Transverse colon (tissue), 4 donors: ENCODE measurements around the gene NDUFB7. TPM values are rescaled to one million over a fixed set of nuclear protein-coding genes. Genes with fewer than 3 reads are reported as not detected.
"Not testable (repeated sequence)": the region's sequence is repeated elsewhere in the genome, so short reads cannot be mapped to it uniquely, and the experiment has no call there.

ENCODE experiments used
- DNase-seq: peaks from one replicate; pipeline ENCODE4 v3.0.0-alpha.2; 2019
- H3K27ac ChIP-seq, 4 donors: fragments of 200-600 bp; sonication (generic); 2 replicates each; pipeline ENCODE4 v1.5.1; 2016 to 2018; ENCODE audit warnings: inconsistent platforms in 4 of 4
- H3K27me3 ChIP-seq: fragments of 200-600 bp; sonication (generic); 2 replicates; pipeline ENCODE4 v1.5.1; 2017; ENCODE audit warnings: inconsistent platforms
- H3K36me3 ChIP-seq, 4 donors: fragments of 200-600 bp; sonication (generic); 2 replicates each; pipeline ENCODE4 v1.5.1; 2017 to 2019; ENCODE audit warnings: inconsistent platforms in 4 of 4
- H3K4me1 ChIP-seq, 4 donors: fragments of 200-600 bp; sonication (generic); 2 replicates each; pipeline ENCODE4 v1.5.1; 2017 to 2020; ENCODE audit warnings: inconsistent platforms in 4 of 4
- H3K4me3 ChIP-seq, 4 donors: fragments of 200-600 bp; sonication (generic); 1 replicate in 1 of 4; 2 replicates in 3 of 4; pipeline versions ENCODE4 v1.5.1 to v1.6.1; 2017 to 2019; ENCODE audit warnings: inconsistent platforms in 4 of 4
- H3K9me3 ChIP-seq, 2 donors: fragments of 200-600 bp; sonication (generic); 2 replicates each; pipeline ENCODE4 v1.5.1; 2017 to 2019; ENCODE audit warnings: inconsistent platforms in 2 of 2
- EP300 ChIP-seq: sonication (generic); formaldehyde crosslinking; IDR thresholded peaks from one replicate; pipeline ENCODE4 v1.6.1; 2017; ENCODE audit warnings: antibody characterized with exemption, low read depth
- POLR2A ChIP-seq: fragments of 450-650 bp; IDR thresholded peaks from one replicate; pipeline ENCODE4 v1.6.1; 2016; ENCODE audit warnings: antibody characterized with exemption, mild to moderate bottlenecking, moderate library complexity
- POLR2AphosphoS5 ChIP-seq, 3 donors: sonication (generic); formaldehyde crosslinking; IDR thresholded peaks; one replicate each; pipeline ENCODE4 v1.6.1; 2016; ENCODE audit warnings: antibody characterized with exemption in 3 of 3
- WGBS, 2 donors: methylation state at CpG; one replicate each; pipeline ENCODE4 v1.1.5; 2018; ENCODE audit warnings: low coverage in 1 of 2; 5-methylcytosine and 5-hydroxymethylcytosine counted together
- in situ Hi-C, 4 donors: fragments of 200-750 bp; cut with MboI; loops; one replicate each; pipeline versions ENCODE4 v1.15.0 to v1.15.1; 2017; ENCODE audit warnings: low sequenced_read_pairs in 3 of 4, low pct_ligation_motif_present in 1 of 4, low pct_unique_long_range_greater_than_20kb in 1 of 4
- intact Hi-C: fragments of 100-400 bp; cut with DNase I; formaldehyde crosslinking; loops from one replicate; pipeline ENCODE4 v1.15.1; 2023; ENCODE audit warnings: low total_unique reads
- total RNA-seq, 4 donors: library from RNA; depleted of rRNA; stranded (reverse); fragments of >200 nt; gene quantifications; one replicate each; pipeline ENCODE4 v1.1.0, GENCODE V29; 2016
- TF ChIP-seq, protein P1 (sequence below), 5 experiments: fragments of 200-600 bp in 3 of 5; fragments of 450-650 bp in 2 of 5; sonication (generic) in 3 of 5; IDR thresholded peaks; 1 replicate in 2 of 5; 2 replicates in 3 of 5; pipeline ENCODE4 v1.5.1; 2016 to 2017; ENCODE audit warnings: antibody characterized with exemption in 5 of 5, inconsistent platforms in 3 of 5, mild to moderate bottlenecking in 2 of 5, moderate library complexity in 1 of 5

The NDUFB7 gene
- total RNA-seq, 4 donors from 2014 or later, result 380 to 710 (median 454) TPM

DNA sequence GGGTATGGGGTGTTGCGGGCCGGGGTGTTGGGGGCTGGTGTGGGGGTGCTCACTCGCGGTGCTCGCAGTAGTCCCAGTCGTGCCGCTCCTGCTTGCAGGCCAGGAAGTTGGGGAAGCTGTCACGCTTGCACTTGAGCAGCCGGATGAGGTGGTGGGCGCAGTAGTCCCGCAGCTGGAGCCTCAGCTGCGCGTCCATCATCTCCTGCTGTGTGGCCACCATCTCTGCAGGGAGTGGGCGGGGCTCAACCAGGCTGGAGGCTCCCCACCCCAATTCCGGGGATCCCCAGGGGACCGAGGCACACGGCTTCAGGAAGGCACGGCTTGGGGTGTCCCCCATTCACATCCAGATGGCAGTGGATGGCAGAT is 5.2 kb downstream of the NDUFB7 start:
- H3K4me1 ChIP-seq, result peaks cover 12 to 31% (median 22%) of the 10 kb centered on the region in 4 donors
- 77% methylated on average over 8 of the region's 18 CpGs; no CpG with 5 or more reads in 1 of the 2 donors for WGBS, 2 donors
- peaks cover 0 to 15% (median 3%) of the 10 kb centered on the region in 4 donors for H3K36me3 ChIP-seq
- intact Hi-C loops (no loop called here), in situ Hi-C loops (loop anchor here in 1 of 4 donors (25.0 kb wide), 1 partner anchor 321 kb away; the partner anchor contains the start of gene OR7A17)
- H3K9me3 ChIP-seq, result no peaks in the 10 kb centered on the region
- H3K27ac ChIP-seq, result no peak overlapping the region
- no peak for DNase-seq
- no peaks in the 10 kb centered on the region for H3K27me3 ChIP-seq
- H3K4me3 ChIP-seq, result no peak overlapping the region
- TF ChIP-seq POLR2A (no peak), POLR2AphosphoS5 (IDR thresholded peaks at IDR 0.05) (no peak), EP300 (no peak)
- TF ChIP-seq, protein P1, sequence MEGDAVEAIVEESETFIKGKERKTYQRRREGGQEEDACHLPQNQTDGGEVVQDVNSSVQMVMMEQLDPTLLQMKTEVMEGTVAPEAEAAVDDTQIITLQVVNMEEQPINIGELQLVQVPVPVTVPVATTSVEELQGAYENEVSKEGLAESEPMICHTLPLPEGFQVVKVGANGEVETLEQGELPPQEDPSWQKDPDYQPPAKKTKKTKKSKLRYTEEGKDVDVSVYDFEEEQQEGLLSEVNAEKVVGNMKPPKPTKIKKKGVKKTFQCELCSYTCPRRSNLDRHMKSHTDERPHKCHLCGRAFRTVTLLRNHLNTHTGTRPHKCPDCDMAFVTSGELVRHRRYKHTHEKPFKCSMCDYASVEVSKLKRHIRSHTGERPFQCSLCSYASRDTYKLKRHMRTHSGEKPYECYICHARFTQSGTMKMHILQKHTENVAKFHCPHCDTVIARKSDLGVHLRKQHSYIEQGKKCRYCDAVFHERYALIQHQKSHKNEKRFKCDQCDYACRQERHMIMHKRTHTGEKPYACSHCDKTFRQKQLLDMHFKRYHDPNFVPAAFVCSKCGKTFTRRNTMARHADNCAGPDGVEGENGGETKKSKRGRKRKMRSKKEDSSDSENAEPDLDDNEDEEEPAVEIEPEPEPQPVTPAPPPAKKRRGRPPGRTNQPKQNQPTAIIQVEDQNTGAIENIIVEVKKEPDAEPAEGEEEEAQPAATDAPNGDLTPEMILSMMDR (IDR thresholded peaks at IDR 0.05), result no peak

DNA sequence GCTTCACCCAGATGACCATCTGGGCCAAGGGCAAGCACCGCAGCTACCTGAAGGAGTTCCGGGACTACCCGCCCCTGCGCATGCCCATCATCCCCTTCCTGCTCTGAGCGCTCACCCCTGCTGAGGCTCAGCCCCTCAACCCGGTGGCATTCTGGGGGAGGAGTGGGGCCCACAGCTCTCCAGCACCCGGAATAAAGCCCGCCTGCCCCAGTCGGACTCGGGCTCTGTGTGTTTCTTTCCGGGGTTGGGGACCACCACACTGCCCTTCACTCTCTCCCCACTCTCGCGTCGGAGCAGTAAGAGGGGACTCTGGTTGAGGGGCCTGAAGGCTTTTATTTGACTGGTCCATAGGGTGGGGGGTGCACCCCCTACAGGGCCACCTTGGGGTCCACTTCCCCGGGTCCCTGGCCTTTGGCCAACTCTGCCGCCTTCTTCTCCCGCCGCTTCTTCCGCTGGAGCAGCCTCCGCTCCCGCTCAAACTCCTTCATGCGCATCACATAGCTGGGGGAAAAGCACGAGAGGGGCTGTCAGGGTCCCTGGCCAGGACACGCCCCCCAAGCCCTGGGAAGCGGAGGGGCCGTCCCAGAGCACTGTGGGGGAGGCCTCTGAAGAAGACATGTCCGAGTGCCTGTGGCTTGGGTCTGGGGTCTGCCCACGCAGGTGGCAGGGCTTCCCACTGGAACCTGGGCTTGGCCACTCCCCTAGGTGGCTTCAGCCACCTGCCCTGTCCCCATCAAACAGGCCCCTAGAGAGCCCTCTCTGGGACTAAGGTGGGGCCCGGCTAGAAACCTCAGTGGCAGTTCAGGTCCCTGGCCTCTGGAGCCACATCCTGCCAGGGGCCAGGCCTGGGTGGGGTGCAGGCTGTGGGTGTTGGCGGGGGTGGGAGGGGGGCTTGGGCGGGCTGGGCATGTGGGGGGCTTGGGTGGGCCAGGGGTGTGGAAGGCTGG is 5.8 kb downstream of the NDUFB7 start:
- intact Hi-C loops (no loop called here), in situ Hi-C loops (loop anchor here in 1 of 4 donors (25.0 kb wide), 1 partner anchor 321 kb away; the partner anchor contains the start of gene OR7A17)
- Histone ChIP-seq H3K27me3 (no peaks in the 10 kb centered on the region), H3K4me3 (no peak overlapping the region), H3K27ac (no peak overlapping the region), H3K4me1 (peaks cover 9 to 28% (median 19%) of the 10 kb centered on the region in 4 donors), H3K9me3 (no peaks in the 10 kb centered on the region), H3K36me3 (peaks cover 0 to 15% (median 3%) of the 10 kb centered on the region in 4 donors)
- 84 to 90% methylated on average over 2 to 27 of the region's 31 CpGs for WGBS, 2 donors
- DNase-seq, result no peak
- no peak for TF ChIP-seq POLR2AphosphoS5 (IDR thresholded peaks at IDR 0.05)
- TF ChIP-seq, protein P1 (IDR thresholded peaks at IDR 0.05), result no peak
- no peak for TF ChIP-seq EP300
- no peak for TF ChIP-seq POLR2A

DNA sequence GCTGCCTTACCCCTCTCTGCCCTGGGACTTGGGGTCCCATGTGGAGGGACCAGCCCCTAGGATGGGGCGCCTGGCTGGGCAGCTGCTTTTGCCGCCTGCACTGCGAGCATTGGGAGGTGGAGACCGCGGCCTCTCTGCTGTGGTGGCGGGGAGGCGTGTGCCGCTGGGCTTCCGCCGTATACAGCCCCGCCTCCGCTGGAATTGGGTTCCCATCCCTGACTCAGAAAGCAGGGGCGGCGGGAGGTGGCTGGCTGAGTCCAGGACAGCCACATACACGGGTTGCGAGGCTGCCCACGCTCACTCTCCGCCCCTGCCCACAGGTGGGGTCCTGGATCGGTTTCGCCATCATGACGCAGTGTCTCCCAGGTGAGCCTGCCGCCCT is 6.6 kb downstream of the NDUFB7 start:
- Histone ChIP-seq H3K4me1 (peaks cover 2 to 21% (median 12%) of the 10 kb centered on the region in 4 donors), H3K27me3 (no peaks in the 10 kb centered on the region), H3K9me3 (no peaks in the 10 kb centered on the region), H3K36me3 (peaks cover 0 to 15% (median 3%) of the 10 kb centered on the region in 4 donors), H3K27ac (no peak overlapping the region), H3K4me3 (no peak overlapping the region)
- TF ChIP-seq POLR2A, result no peak
- no peak for TF ChIP-seq POLR2AphosphoS5 (IDR thresholded peaks at IDR 0.05)
- intact Hi-C loops (no loop called here), in situ Hi-C loops (loop anchor here in 1 of 4 donors (25.0 kb wide), 1 partner anchor 322 kb away; the partner anchor contains the start of gene OR7A17)
- 88% methylated on average over 21 of the region's 22 CpGs; no CpG with 5 or more reads in 1 of the 2 donors for WGBS, 2 donors
- DNase-seq, result no peak

DNA sequence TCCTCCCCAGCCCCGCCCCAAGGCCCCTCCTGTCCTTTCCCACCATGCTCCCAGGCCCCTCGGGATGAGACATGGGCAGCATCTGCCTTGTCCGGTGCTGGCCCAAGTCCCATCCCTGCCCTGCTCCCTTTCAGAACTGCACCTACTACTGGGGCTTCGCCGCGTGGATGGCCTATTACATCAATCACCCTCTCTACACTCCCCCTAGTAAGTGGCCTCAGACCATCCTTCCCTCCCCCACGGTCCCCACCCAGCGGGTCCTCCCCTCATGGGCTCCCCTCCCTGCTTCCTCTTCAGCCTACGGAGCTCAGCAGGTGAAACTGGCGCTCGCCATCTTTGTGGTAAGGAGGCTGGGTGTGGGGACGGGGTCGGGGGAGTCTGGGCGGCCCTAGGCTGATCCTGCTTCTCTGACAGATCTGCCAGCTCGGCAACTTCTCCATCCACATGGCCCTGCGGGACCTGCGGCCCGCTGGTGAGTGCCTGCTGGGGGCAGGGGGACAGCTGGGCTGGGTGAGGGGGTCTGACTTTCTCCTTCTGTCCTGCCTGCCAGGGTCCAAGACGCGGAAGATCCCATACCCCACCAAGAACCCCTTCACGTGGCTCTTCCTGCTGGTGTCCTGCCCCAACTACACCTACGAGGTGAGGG is 7.1 kb downstream of the NDUFB7 start:
- H3K9me3 ChIP-seq, H3K4me3 ChIP-seq, intact Hi-C loops, H3K27ac ChIP-seq, DNase-seq, H3K27me3 ChIP-seq: not testable (repeated sequence)
- WGBS, 2 donors, result 84% methylated on average over 22 of the region's 22 CpGs; no CpG with 5 or more reads in 1 of the 2 donors
- peaks cover 0 to 15% (median 3%) of the 10 kb centered on the region in 4 donors for H3K36me3 ChIP-seq
- in situ Hi-C loops, result loop anchor here in 1 of 4 donors (25.0 kb wide), 1 partner anchor 323 kb away; the partner anchor contains the start of gene OR7A17
- peaks cover 0 to 16% (median 8%) of the 10 kb centered on the region in 4 donors for H3K4me1 ChIP-seq
